GM12878 (cell line): ENCODE results near the gene IGFBP3. TPM values are rescaled to one million over a fixed set of nuclear protein-coding genes. Genes with fewer than 3 reads are reported as not detected.

Experiments used
- ATAC-seq: fragments of 200-7000 bp; cut with Tn5 transposase; 3 replicates; pipeline ENCODE4 v1.9.1; 2020; ENCODE audit warnings: mild to moderate bottlenecking, moderate library complexity
- BruUV-seq: library from RNA; stranded (reverse); fragments of 400-500 nt; replicated peaks from 2 replicates; lab custom pipeline; 2021; lab: Mats Ljungman, UMichigan
- CTCF ChIA-PET: fragments of 300-600 bp; sonication (Branson Sonifier 250); formaldehyde crosslinking; extraction: SDS; loops from one replicate; lab custom pipeline; 2021; ENCODE audit warnings: inconsistent platforms; lab: Yijun Ruan, JAX
- POLR2A ChIA-PET: fragments of 350-600 bp; formaldehyde crosslinking; extraction: SDS; loops from one replicate; lab custom pipeline; 2021; ENCODE audit warnings: inconsistent platforms; lab: Charles Lee
- RAD21 ChIA-PET: fragments of 300-600 bp; sonication (Branson Sonifier 250); formaldehyde crosslinking; loops from one replicate; lab custom pipeline; 2023; ENCODE audit warnings: antibody characterized with exemption; ENCODE audit not compliant: unreplicated experiment; lab: Charles Lee
- SMC1A ChIA-PET: fragments of 300-600 bp; sonication (Branson Sonifier 250); formaldehyde crosslinking; loops from one replicate; lab custom pipeline; 2023; ENCODE audit not compliant: unreplicated experiment, uncharacterized antibody; lab: Charles Lee
- DNase-seq: peaks from one replicate; pipeline ENCODE4 v3.0.0-alpha.2; 2011; ENCODE audit warnings: low read depth, low spot score
- FAIRE-seq: peaks from 3 replicates; lab custom pipeline; 2011; peaks lifted over from hg19 to GRCh38; lab: Jason Lieb, UNC
- H2AFZ ChIP-seq: 2 replicates; pipeline ENCODE4 v1.6.0; 2011; ENCODE audit warnings: low read depth, low read length, control low read depth; ENCODE audit not compliant: control insufficient read depth
- H3K27ac ChIP-seq: 2 replicates; pipeline ENCODE4 v1.5.1; 2011; ENCODE audit warnings: control low read depth; ENCODE audit not compliant: control insufficient read depth, insufficient read depth
- H3K27me3 ChIP-seq, 2 experiments: replicated peaks in 1 of 2; 2 replicates each; pipeline versions ENCODE4 v1.6.0 to v1.6.1; 2011; ENCODE audit warnings: low read length in 1 of 2; ENCODE audit not compliant: control insufficient read depth in 2 of 2, insufficient read depth in 2 of 2
- H3K36me3 ChIP-seq, 2 experiments: 2 replicates each; pipeline ENCODE4 v1.5.1; 2011; ENCODE audit warnings: low read length in 1 of 2; ENCODE audit not compliant: control insufficient read depth in 2 of 2, insufficient read depth in 2 of 2
- H3K4me1 ChIP-seq: 2 replicates; pipeline ENCODE4 v1.6.1; 2011; ENCODE audit warnings: mild to moderate bottlenecking, low read length, moderate library complexity, mixed read lengths; ENCODE audit not compliant: control insufficient read depth, insufficient read depth
- H3K4me2 ChIP-seq: 2 replicates; pipeline ENCODE4 v1.6.0; 2011; ENCODE audit warnings: control low read depth; ENCODE audit not compliant: control insufficient read depth, insufficient read depth
- H3K4me3 ChIP-seq: fragments of 200-600 bp; sonication (generic); 2 replicates; pipeline ENCODE4 v1.5.1; 2016
- H3K79me2 ChIP-seq: 2 replicates; pipeline ENCODE4 v1.6.0; 2011; ENCODE audit warnings: low read length; ENCODE audit not compliant: control insufficient read depth, insufficient read depth
- H3K9ac ChIP-seq: 2 replicates; pipeline ENCODE4 v1.8.0; 2011; ENCODE audit warnings: low read length, control low read depth, mixed read lengths; ENCODE audit not compliant: control insufficient read depth, insufficient read depth
- H3K9me3 ChIP-seq: replicated peaks from 3 replicates; pipeline ENCODE4 v1.5.1; 2011; ENCODE audit warnings: mild to moderate bottlenecking, low read length; ENCODE audit not compliant: control insufficient read depth, insufficient read depth
- H4K20me1 ChIP-seq: 2 replicates; pipeline ENCODE4 v1.6.0; 2011; ENCODE audit not compliant: control insufficient read depth, insufficient read depth
- FOXM1 ChIP-seq: IDR thresholded peaks from 2 replicates; pipeline ENCODE4 v1.6.1; 2012; ENCODE audit warnings: low read depth, mild to moderate bottlenecking, inconsistent platforms, low read length, moderate library complexity
- HCFC1 ChIP-seq: fragments of 150-350 bp; IDR thresholded peaks from 2 replicates; pipeline ENCODE4 v1.6.1; 2014; ENCODE audit warnings: low read length
- IKZF1 ChIP-seq: fragments of 450-650 bp; conservative IDR thresholded peaks from 2 replicates; pipeline ENCODE4 v1.6.1; 2017; ENCODE audit warnings: antibody characterized with exemption, mild to moderate bottlenecking
- ZSCAN29 ChIP-seq: fragments of 450-650 bp; IDR thresholded peaks from 2 replicates; pipeline ENCODE4 v1.6.1; 2017; ENCODE audit warnings: mild to moderate bottlenecking, moderate library complexity
- WGBS: methylation state at CpG from one replicate; pipeline ENCODE4 v1.1.6; 2016; ENCODE audit warnings: low lambda C conversion rate; ENCODE audit not compliant: insufficient replicate concordance, insufficient coverage; ENCODE audit errors: missing lambda C conversion rate; 5-methylcytosine and 5-hydroxymethylcytosine counted together
- in situ Hi-C: fragments of 300-500 bp; cut with MboI; formaldehyde crosslinking; loops from 9 replicates; pipeline ENCODE4 v1.14.3; 2018; ENCODE audit warnings: mixed read lengths
- intact Hi-C: fragments of 100-400 bp; cut with micrococcal nuclease; formaldehyde crosslinking; loops from one replicate; pipeline ENCODE4 v1.14.2; 2022; ENCODE audit not compliant: unreplicated experiment
- polyA plus RNA-seq, 11 experiments: library from polyadenylated mRNA; depleted of rRNA in 4 of 11; unstranded in 6 of 11; stranded (reverse) in 5 of 11; fragments of >200 nt; fragmentation: Nextera tagmentation in 4 of 11; fragmentation: Illumina TruSeq in 1 of 11; extraction: Ambion mirVana in 4 of 11; extraction: Trizol in 1 of 11; gene quantifications; 1 replicate in 1 of 11; 2 replicates in 10 of 11; pipeline versions ENCODE4 v1.2.1 to v1.2.3, GENCODE V29; 2011 to 2016; ENCODE audit warnings: inconsistent platforms in 2 of 11, missing spikeins in 2 of 11, low read depth in 1 of 11
- total RNA-seq, 4 experiments: library from RNA; depleted of rRNA in 3 of 4; stranded (reverse); fragments of >200 nt in 3 of 4; fragmentation: Illumina TruSeq in 1 of 4; extraction: Trizol in 1 of 4; gene quantifications; 2 replicates each; pipeline versions ENCODE4 v1.2.1 to v1.2.3, GENCODE V29; 2013 to 2021
- TF ChIP-seq, protein P1 (sequence below): IDR thresholded peaks from 2 replicates; pipeline ENCODE4 v1.6.1; 2012; ENCODE audit warnings: low read depth, low read length, improper control_type of control experiment
- TF ChIP-seq, protein P2 (sequence below): fragments of 450-650 bp; formaldehyde crosslinking; IDR thresholded peaks from 2 replicates; pipeline ENCODE4 v1.4.0; 2022; ENCODE audit warnings: mild to moderate bottlenecking, moderate library complexity

The IGFBP3 gene
- total and polyA plus RNA-seq, 10 of the 15 experiments (the other 5 are each of a cell fraction or from before 2014, with no cell fraction given) = 6.0 to 28.0 (median 15.6) TPM

DNA sequence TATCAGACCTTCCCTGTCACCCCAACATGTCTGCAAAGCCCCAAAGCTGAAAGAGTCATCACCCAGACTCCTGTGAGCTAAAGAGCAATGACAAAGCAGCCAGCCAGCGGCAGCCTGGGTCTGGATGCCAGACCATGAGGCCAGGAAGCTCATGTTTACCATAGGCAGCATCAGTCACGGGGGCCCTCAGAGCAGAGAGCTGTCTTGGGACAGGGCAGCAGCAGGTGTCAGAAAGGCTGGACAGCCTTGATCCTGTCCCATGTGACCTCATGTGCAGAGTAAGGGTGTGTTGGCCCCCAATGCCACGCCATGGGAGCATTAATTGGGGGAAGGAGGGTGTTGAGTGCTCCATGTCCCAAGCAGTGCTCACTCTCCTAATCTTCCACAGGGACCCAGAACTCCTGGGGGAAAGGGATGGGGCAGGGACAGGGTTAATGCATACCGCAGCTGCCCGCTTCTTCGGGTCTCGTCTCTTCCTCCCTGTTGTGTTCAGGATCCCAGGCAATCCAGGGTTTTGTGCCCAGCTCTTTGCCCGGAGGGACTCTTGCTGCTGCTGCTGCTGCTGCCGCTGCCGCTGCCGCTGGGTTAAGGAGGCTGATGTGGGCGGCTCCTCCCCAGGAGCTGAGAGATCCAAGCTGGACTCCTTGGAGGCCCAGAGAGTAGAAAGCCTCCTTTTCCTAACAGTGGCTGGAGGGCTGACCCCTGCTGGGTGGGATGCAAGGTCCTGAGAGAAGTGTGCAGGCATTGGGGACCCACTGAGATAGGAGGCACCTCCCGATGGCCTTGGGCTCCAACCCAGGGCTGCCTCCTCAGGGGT, 55.3 kb downstream of the IGFBP3 start:
- Histone ChIP-seq H3K9ac (no peak overlapping the region), H4K20me1 (no peaks in the 10 kb centered on the region), H3K9me3 (no peaks in the 10 kb centered on the region), H3K79me2 (no peaks in the 10 kb centered on the region), H3K4me2 (no peak overlapping the region), H2AFZ (no peak overlapping the region), H3K36me3 (no peaks in the 10 kb centered on the region), H3K27ac (no peak overlapping the region), H3K27me3 (no peaks in the 10 kb centered on the region; a peak in 2 of 4 replicates), H3K4me3 (no peak overlapping the region), H3K4me1 (no peaks in the 10 kb centered on the region)
- ATAC-seq (no peak), DNase-seq (no peak), FAIRE-seq (no peak)
- in situ Hi-C loops = loop anchor here (25.0 kb wide), 1 partner anchor 704 kb away; the partner anchor contains the start of gene RAMP3
- ChIA-PET SMC1A (no interaction called here), RAD21 (no interaction called here), CTCF (no interaction called here), POLR2A (no interaction called here)
- intact Hi-C loops = no loop called here
- BruUV-seq = no TSS peak
- WGBS = 33% methylated on average over 13 of the region's 13 CpGs
- TF ChIP-seq FOXM1 (no peak), HCFC1 (no peak), ZSCAN29 (no peak), IKZF1 (no peak)
- TF ChIP-seq, protein P1, sequence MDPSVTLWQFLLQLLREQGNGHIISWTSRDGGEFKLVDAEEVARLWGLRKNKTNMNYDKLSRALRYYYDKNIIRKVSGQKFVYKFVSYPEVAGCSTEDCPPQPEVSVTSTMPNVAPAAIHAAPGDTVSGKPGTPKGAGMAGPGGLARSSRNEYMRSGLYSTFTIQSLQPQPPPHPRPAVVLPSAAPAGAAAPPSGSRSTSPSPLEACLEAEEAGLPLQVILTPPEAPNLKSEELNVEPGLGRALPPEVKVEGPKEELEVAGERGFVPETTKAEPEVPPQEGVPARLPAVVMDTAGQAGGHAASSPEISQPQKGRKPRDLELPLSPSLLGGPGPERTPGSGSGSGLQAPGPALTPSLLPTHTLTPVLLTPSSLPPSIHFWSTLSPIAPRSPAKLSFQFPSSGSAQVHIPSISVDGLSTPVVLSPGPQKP = no peak
- TF ChIP-seq, protein P2, sequence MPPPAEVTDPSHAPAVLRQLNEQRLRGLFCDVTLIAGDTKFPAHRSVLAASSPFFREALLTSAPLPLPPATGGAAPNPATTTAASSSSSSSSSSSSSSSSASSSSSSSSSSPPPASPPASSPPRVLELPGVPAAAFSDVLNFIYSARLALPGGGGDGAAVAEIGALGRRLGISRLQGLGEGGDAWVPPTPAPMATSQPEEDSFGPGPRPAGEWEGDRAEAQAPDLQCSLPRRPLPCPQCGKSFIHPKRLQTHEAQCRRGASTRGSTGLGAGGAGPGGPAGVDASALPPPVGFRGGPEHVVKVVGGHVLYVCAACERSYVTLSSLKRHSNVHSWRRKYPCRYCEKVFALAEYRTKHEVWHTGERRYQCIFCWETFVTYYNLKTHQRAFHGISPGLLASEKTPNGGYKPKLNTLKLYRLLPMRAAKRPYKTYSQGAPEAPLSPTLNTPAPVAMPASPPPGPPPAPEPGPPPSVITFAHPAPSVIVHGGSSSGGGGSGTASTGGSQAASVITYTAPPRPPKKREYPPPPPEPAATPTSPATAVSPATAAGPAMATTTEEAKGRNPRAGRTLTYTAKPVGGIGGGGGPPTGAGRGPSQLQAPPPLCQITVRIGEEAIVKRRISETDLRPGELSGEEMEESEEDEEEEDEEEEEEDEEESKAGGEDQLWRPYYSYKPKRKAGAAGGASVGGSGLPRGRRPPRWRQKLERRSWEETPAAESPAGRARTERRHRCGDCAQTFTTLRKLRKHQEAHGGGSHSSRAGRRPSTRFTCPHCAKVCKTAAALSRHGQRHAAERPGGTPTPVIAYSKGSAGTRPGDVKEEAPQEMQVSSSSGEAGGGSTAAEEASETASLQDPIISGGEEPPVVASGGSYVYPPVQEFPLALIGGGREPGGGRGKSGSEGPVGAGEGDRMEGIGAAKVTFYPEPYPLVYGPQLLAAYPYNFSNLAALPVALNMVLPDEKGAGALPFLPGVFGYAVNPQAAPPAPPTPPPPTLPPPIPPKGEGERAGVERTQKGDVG (CRISPR knock-in tag) = no peak
